HG03565 (cell line): ENCODE data around the gene CSTB.
A peak's percentile ranks its signal among the peaks of the same experiment; 100 is the strongest.

Source experiments
- ATAC-seq: cut with Tn5 transposase; IDR thresholded peaks from one replicate; pipeline ENCODE4 v1.9.1; 2021; ENCODE audit warnings: mild to moderate bottlenecking, moderate library complexity; ENCODE audit not compliant: unreplicated experiment

CSTB gene

DNA sequence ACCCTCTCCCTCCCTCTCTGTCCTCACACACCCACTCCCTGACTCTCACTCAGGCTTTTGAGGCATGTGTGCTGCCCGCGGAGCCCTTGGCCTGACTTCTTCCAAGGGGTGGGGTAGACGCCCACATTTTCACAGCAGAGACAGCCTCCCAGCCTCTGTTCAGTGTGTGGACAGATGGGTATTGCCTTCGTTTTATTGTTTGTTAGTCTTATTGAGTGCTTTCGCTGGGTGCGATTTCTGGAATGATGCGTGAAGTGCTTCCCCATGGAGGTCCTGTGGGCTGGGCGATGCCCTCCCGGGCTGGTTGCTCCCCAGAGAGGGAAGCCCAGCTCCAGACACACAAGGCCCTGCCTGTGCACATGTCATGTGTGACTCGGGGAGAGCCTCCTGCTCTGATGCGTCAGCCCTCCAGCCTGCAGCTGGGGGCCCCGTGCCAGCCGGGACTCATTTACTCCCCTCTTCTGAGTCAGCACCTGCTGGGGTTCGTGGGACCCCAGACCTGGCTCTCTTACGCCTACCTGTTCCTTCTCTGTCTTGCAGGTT lies 42.5 kb downstream of the CSTB start:
- ATAC-seq = no peak

DNA sequence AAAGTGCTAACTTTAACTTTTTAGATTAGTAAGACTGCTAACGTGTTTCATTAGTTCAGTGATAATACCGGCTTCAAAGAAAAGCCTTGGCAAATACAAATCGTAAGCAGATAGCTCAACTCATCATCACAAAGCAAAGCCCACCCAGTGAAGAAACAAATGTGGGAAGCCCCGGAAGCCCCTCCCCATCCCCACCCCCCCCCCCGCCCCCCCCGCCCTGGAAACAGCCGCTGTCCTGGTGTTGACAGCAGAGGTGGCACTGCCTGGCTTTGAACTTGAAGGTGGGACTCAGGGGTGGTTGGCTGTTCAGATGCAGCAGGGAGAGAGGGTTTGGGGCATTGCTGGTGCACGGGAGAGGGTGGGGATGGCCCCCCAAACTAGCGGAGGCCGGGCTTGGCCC lies 43.0 kb downstream of the CSTB start:
- ATAC-seq = no peak

DNA sequence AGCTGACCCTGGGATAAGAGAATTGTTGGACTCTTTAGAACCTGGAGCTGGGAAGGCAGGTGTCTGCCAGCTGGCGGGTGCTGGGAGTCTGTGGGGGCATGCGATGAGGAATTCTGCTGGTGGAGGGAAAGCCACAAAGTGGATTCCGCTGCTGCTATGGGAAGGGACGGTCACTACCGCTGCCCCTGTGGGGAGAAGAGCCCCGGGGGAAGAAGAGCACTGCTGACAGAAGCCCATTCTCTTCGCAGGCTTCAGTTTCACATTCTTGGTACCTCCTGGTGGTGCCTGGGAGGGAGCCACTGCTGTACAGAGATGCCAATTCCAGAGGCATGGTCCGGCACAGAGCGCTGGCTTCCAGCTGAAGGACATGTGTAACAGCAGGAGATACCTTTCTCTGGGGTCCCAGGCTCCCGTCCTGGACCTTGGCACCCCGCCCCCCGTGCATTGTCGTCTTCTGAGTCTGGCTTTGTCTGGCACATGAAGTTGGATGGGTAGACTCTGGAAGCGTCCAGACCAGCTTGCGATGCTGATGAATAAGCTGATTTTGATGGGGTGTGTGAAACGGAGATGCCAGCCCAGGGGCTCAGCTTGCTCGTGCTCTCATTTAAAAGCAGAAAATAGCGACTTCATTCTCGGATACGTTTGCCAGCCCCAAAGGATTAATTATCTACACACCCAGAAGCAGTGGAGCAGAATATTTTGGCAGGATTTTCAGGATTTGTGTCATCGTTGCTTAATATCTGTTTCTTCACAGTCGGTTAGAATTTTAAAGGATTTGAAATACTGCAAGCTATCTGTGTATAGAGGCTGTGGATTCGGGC lies 44.0 kb downstream of the CSTB start:
- no peak for ATAC-seq

DNA sequence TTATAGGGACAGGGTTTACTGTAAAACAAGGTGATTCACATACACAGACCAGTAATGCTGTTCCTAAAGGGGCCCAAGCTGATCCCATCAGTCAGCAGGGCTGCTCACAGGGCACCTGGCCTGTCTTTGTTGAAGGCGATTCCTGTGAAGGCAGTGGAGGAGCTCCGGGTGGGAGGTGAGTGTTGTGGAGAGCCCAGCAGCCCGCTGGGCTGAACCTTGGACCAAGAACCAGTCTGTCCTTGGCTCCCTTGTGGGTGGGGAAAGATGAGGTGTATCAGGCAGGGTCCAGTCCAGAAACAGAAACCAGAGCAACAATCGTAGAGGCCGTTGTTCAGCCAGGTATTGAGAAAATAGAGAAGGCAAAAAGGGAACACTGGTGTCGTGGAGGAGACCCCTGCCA lies 44.6 kb downstream of the CSTB start:
- no peak for ATAC-seq

DNA sequence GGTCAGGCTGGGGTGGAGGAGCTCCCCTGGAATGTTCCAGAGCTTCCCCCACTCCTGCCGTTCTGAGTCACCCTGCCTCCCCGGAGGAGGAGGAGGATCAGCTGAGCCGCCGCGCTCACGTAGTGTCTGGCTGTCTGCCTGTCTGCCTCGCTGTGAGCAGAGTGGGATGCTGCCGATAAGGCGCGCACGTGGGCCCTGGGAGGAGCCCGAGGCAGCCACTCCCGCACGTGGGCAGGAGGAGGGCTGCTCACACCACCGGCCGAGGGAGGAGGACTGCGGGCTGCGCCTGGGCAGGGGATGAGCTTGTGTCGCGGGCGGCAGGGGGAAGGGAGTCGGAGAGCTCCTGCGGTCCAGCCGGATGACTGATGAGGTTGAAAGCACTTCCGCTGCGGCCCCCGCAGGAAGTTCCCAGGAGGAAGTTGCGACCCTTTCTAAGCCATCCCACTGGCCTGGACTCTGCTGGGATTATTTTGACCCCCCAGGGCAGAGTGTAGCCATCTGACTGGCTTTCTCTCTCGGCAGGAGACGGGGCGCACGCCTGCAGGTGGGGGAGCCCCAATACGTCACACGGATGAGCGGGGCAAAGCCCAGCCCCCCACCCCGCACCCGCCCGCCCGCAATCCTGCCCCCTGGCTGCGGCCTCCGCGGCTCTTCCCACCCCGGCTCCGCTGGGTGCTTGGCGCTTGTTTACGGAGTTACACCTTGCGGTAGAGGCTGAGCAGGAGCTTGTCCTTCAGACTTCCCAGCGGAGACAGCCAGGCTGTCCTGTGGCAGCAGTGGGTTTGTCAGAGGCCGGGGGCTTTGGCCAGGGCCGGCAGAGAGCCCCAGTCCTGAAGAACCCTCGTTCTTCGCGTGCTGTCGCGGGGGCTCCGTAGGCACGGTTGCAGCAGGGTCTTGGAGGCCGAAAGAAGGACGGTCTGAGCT lies 47.4 kb downstream of the CSTB start:
- ATAC-seq = peak; percentile 64

DNA sequence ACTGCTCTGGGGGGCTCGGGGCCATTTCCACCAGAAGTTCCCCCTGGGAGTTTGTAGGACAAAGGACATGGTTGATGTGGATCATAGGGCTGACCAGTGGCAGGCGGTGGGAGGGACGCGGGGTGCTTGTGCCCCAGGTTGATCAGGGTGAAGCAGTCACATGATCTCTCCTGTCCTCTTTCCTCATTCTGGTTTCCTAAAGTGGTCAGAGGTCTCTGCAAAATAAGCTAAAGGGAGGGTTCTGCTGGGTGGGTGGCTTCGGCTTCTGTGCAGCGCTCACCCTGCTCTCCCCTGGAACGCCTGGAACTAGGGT lies 48.0 kb downstream of the CSTB start:
- ATAC-seq = no peak

DNA sequence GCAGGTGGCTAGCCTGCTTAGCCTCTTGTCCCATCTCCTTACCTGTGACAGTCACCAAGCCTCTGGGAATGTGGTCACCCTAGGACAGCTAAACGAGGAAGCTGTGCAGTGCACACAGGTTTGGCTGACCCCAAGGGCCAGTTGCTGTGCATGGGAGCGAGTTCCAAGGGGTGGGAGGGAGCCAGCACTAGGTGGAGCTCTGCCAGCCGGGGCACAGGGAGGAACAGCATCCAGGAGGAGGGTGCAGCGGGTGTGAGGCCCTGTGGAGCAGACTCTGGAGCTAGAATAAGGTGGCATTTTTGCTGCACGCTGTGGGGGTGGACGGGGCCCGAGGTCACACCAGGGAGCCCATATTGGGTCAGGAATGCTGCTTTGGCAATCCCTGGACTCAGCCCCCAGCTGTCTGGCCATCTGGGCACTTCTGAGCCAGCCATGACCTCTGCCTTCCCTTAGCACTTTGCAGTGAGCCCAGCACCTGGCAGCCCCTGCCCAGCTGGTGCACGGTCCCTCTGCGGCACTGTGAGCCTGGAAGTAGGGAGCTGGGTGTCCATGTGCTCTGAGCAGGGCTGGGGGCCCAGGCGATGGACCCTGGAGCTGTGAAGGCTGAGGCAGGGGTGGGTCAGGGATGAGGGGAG lies 48.5 kb downstream of the CSTB start:
- no peak for ATAC-seq

DNA sequence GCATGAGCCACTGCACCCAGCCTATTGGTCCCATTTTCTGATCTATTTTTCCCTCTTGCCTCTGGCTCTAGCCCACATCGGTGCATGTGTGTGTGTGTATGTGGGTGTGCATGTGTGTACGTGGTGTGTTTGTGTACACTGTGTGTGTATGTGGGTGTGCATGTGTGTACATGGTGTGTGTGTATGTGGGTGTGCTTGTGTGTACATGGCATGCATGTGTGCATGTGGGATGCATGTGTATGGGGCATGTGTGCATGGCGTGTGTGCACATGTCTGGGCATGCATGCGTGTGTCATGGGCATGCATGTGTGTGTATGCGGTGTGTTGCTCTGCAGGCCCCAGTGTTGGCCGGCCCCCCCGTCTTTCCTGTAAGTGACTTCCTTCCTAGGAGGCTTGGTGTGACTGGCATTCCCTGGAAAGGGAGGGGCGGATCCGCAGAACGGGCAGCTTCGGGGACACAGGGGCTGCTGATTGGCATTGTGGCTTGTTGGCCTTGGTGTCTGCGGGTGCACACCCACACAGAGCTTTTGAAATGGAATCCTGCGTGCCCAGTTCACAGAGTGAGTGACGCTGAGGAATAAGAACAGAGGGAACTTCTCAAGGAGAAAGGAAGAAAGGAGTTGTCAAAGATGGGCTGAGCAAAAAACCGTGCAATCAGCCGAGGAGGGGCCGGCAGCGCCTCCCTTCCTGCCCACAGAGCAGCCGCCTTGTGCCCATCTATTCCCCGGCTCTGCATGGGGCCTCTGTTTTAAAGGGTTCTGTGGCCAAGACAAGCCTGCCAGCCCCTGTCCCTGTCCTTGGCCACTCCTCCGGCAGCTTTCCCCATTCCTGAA lies 49.2 kb downstream of the CSTB start:
- no peak for ATAC-seq
